GM21737 (cell line): ENCODE results near the gene COPE.
"Not testable (repeated sequence)": the region's sequence is repeated elsewhere in the genome, so short reads cannot be mapped to it uniquely, and the experiment has no call there.

Source experiments
- ATAC-seq: cut with Tn5 transposase; IDR thresholded peaks from one replicate; pipeline ENCODE4 v1.9.1; 2021; ENCODE audit warnings: mild to moderate bottlenecking, moderate library complexity; ENCODE audit not compliant: unreplicated experiment

COPE gene

GRCh38 chr19:18908917-18909619, 10.1 kb downstream of the COPE start:
- no peak for ATAC-seq

GRCh38 chr19:18906605-18907519, 12.3 kb downstream of the COPE start:
- no peak for ATAC-seq

GRCh38 chr19:18905513-18906236, 13.5 kb downstream of the COPE start:
- ATAC-seq, result no peak

- ATAC-seq, result no peak
Observed at GRCh38 chr19:18905058-18905456, 14.1 kb downstream of the COPE start.

- ATAC-seq, result no peak
Observed at GRCh38 chr19:18904334-18905057, 14.7 kb downstream of the COPE start.

- ATAC-seq, result no peak
Observed at GRCh38 chr19:18903156-18904037, 15.8 kb downstream of the COPE start.

- not testable (repeated sequence) for ATAC-seq
Observed at GRCh38 chr19:18902519-18902918, 16.7 kb downstream of the COPE start.

GRCh38 chr19:18901491-18901890, 17.7 kb downstream of the COPE start:
- no peak for ATAC-seq

- ATAC-seq, result no peak
Observed at GRCh38 chr19:18900700-18901481, 18.3 kb downstream of the COPE start.

GRCh38 chr19:18899624-18900560, 19.3 kb downstream of the COPE start:
- no peak for ATAC-seq

GRCh38 chr19:18898607-18899408, 20.4 kb downstream of the COPE start:
- ATAC-seq, result no peak

GRCh38 chr19:18898081-18898606, 21.0 kb downstream of the COPE start:
- ATAC-seq, result no peak

GRCh38 chr19:18897094-18898029, 21.8 kb downstream of the COPE start:
- no peak for ATAC-seq

GRCh38 chr19:18896421-18896841, 22.8 kb downstream of the COPE start:
- ATAC-seq, result no peak

GRCh38 chr19:18895824-18896341, 23.3 kb downstream of the COPE start, which contains the start of gene CERS1:
Gene CERS1 (minus strand): TSS chr19:18896158. CDS start chr19:18896072, 86 bp downstream.
- ATAC-seq, result no peak
